Lower lobe of right lung (tissue), 2 donors: ENCODE measurements around the gene CCDC201. TPM values are rescaled to one million over a fixed set of nuclear protein-coding genes. Genes with fewer than 3 reads are reported as not detected.

Experiments
- ATAC-seq, 2 donors: fragments of 200-7000 bp; cut with Tn5 transposase; one replicate each; pipeline ENCODE4 v1.9.1; 2020 to 2022; ENCODE audit warnings: mild to moderate bottlenecking in 2 of 2, moderate library complexity in 2 of 2
- DNase-seq: peaks from one replicate; pipeline ENCODE4 v3.0.0-alpha.2; 2020
- H3K27ac ChIP-seq: fragments of 200-600 bp; one replicate; pipeline ENCODE4 v1.8.0; 2022
- H3K27me3 ChIP-seq: fragments of 200-600 bp; one replicate; pipeline ENCODE4 v1.8.0; 2022; ENCODE audit warnings: low read depth
- H3K36me3 ChIP-seq: fragments of 200-600 bp; one replicate; pipeline ENCODE4 v1.8.0; 2022; ENCODE audit warnings: mild to moderate bottlenecking
- H3K4me1 ChIP-seq: fragments of 200-600 bp; one replicate; pipeline ENCODE4 v1.8.0; 2022
- H3K4me3 ChIP-seq: fragments of 200-600 bp; one replicate; pipeline ENCODE4 v1.8.0; 2022; ENCODE audit warnings: mild to moderate bottlenecking
- H3K9me3 ChIP-seq: fragments of 200-600 bp; one replicate; pipeline ENCODE4 v1.8.0; 2022
- intact Hi-C: fragments of 100-400 bp; cut with DNase I; formaldehyde crosslinking; loops from one replicate; pipeline ENCODE4 v1.11.0; 2022
- total RNA-seq: library from RNA; stranded (reverse); fragmentation: NEBNext Ultra II Directional; extraction: Animal tissue kit (Norgen Biotek cat#: 25700); gene quantifications from one replicate; pipeline ENCODE4 v1.2.1, GENCODE V29; 2021
- TF ChIP-seq, protein P1 (sequence below): fragments of 200-600 bp; IDR thresholded peaks from one replicate; pipeline ENCODE4 v1.8.0; 2022; ENCODE audit warnings: antibody characterized with exemption, mild to moderate bottlenecking
- donor health status: DM: no; HTN: yes; CAD: no; lungs with severe emphysema.

CCDC201 gene
- total RNA-seq, 1 donor from 2014 or later, result not detected

DNA sequence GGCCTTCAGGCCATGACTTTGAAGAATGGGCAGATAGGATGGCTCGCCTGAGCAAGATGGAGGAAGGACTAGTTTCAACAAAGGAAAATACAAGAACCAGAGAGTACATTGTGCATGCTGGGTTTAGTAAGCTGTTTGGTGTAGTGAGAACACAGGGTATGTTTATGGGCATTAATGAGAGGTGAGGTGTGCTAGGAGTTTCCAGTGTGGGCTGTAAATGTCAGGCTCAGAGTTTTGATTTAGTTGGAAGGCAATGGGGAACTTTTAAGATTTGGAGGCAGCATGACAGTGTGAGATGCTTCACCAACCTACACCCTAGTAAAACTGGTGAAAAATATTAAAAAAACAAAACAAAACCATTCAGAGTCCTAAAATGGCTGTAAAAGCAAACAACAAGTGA, 28.7 kb upstream of the CCDC201 start:
- Histone ChIP-seq H3K27ac (no peak overlapping the region), H3K4me1 (no peaks in the 10 kb centered on the region), H3K36me3 (no peaks in the 10 kb centered on the region), H3K4me3 (no peak overlapping the region), H3K9me3 (no peaks in the 10 kb centered on the region), H3K27me3 (no peaks in the 10 kb centered on the region)
- DNase-seq (no peak), ATAC-seq (no peak)
- TF ChIP-seq, protein P1, sequence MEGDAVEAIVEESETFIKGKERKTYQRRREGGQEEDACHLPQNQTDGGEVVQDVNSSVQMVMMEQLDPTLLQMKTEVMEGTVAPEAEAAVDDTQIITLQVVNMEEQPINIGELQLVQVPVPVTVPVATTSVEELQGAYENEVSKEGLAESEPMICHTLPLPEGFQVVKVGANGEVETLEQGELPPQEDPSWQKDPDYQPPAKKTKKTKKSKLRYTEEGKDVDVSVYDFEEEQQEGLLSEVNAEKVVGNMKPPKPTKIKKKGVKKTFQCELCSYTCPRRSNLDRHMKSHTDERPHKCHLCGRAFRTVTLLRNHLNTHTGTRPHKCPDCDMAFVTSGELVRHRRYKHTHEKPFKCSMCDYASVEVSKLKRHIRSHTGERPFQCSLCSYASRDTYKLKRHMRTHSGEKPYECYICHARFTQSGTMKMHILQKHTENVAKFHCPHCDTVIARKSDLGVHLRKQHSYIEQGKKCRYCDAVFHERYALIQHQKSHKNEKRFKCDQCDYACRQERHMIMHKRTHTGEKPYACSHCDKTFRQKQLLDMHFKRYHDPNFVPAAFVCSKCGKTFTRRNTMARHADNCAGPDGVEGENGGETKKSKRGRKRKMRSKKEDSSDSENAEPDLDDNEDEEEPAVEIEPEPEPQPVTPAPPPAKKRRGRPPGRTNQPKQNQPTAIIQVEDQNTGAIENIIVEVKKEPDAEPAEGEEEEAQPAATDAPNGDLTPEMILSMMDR, result no peak
- intact Hi-C loops, result no loop called here

DNA sequence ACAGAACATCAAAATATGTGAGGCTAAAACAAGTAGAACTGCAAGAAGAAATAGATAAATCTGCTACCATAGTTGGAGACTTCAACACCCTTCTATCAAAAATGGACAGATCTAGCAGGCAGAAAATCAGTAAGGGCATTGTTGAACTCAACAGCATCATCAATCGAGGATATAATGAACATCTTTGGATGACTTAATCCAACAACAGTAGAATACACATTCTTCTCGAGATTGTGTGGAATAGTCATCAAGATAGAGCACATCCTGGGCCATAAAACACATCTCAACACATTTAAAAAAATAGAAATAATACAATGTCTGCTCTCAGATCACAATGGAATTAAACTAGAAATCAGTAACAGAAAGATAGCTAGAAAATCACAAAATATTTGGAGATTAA, 25.3 kb upstream of the CCDC201 start:
- ATAC-seq (no peak), DNase-seq (no peak)
- no peaks in the 10 kb centered on the region for H3K9me3 ChIP-seq
- no peak overlapping the region for H3K27ac ChIP-seq
- no peak overlapping the region for H3K4me3 ChIP-seq
- intact Hi-C loops, result no loop called here
- TF ChIP-seq, protein P1, result no peak
- H3K4me1 ChIP-seq, result no peaks in the 10 kb centered on the region
- H3K36me3 ChIP-seq, result no peaks in the 10 kb centered on the region
- H3K27me3 ChIP-seq, result no peaks in the 10 kb centered on the region

DNA sequence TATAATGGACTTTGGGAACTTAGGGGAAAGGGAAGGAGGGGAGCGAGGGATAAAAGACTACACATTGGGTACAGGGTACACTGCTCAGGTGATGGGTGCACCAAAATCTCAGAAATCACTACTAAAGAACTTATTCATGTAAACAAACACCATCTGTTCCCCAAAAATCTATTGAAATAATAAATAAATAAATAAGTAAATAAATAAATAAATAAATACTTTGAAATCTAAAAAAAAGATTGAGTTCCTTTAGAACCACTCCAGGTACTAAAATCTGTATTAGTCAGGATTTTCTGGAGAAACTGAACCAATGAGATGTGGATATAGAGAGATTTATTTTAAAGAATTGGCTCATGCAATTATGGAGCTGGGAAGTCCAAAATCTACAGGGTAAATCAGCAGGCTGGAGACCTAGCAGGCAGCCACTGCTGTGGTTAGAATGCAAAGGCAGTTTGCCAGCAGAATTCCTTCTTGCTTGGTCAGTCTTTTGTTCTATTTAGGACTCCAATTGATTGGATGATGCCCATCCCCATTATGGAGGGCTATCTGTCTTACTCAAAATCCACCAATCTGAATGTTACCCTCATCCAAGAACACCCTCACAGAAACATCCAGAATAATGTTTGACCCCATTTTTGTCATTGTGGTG, 24.3 kb upstream of the CCDC201 start:
- H3K9me3 ChIP-seq, result no peaks in the 10 kb centered on the region

DNA sequence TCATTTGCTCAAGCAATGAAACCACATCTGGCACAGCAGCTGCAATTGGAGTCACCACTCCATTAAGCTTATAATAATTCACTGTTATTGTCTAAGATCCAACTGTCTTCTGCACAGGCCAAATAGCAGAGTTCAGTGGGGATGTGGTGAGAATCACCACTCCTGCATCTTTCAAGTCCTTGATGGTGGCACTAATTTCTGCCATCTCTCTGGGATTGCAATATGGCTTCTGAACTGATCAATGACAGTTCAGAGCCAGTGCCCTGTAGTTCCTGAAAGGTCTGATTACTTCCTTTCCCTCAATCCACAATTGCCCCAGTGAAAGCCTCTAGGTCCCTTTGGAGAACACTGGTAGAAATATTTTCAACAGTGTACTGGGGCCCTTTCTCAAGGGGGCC, 21.8 kb upstream of the CCDC201 start:
- H3K9me3 ChIP-seq, result no peaks in the 10 kb centered on the region
- intact Hi-C loops, result no loop called here
- DNase-seq (no peak), ATAC-seq (no peak)
- H3K36me3 ChIP-seq, result no peaks in the 10 kb centered on the region
- peaks cover 7% of the 10 kb centered on the region for H3K27me3 ChIP-seq
- H3K4me1 ChIP-seq, result no peaks in the 10 kb centered on the region
- no peak overlapping the region for H3K27ac ChIP-seq
- TF ChIP-seq, protein P1, result no peak
- no peak overlapping the region for H3K4me3 ChIP-seq

More for the DNA sequence above, 24.3 kb upstream of the CCDC201 start:
- H3K4me1 ChIP-seq, result no peaks in the 10 kb centered on the region
- H3K4me3 ChIP-seq, result no peak overlapping the region
- ATAC-seq, result no peak
- intact Hi-C loops, result no loop called here
- no peaks in the 10 kb centered on the region for H3K36me3 ChIP-seq
- no peaks in the 10 kb centered on the region for H3K27me3 ChIP-seq
- H3K27ac ChIP-seq, result no peak overlapping the region
- TF ChIP-seq, protein P1, result no peak
- DNase-seq, result no peak

DNA sequence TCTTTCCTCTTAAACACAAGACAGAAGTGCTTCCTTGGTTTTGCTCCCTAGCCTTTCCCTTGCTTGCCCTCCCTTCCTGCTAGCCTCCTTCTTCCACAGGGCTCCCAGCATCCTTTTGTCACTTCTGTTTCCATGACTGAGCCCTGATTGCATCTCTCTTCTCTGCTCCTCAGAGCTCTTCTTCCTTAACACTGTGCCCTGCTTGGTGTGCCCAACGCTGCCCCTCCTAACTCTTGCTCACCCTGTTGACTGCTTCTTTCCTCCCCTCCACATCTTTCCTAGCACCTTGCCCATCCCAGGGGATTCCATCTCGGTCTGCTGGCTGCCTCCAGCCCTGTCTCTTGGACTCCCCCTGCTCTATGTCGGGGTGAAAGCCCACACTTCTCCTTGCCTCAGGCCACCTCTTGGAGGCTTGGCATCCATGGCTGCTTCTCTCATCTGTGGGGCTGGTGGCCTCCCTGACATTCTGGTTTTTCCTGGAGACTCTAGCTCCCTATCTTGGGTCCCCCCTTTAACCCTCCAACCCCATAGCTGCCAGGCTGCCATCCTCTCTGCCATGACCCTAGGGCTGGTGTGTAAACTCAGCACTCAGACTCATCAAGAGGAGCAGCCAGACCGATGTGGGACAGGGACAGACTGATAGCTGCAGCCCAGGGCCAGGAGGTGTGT, 21.2 kb upstream of the CCDC201 start:
- Histone ChIP-seq H3K36me3 (no peaks in the 10 kb centered on the region), H3K27ac (no peak overlapping the region), H3K4me1 (no peaks in the 10 kb centered on the region), H3K9me3 (no peaks in the 10 kb centered on the region), H3K4me3 (no peak overlapping the region), H3K27me3 (peaks cover 13% of the 10 kb centered on the region)
- DNase-seq (no peak), ATAC-seq (no peak)
- intact Hi-C loops, result no loop called here
- TF ChIP-seq, protein P1, result no peak
